SH-SY5Y (cell line): Measurements from ENCODE around the gene RTEL1.

Source experiments
- GATA2 ChIP-seq: IDR thresholded peaks from 2 replicates; pipeline ENCODE4 v1.6.1; 2011; ENCODE audit warnings: mild to moderate bottlenecking, low read depth, low read length
- GATA3 ChIP-seq: IDR thresholded peaks from 2 replicates; pipeline ENCODE4 v1.6.1; 2011; ENCODE audit warnings: low read depth, mild to moderate bottlenecking, low read length, moderate library complexity

DNA sequence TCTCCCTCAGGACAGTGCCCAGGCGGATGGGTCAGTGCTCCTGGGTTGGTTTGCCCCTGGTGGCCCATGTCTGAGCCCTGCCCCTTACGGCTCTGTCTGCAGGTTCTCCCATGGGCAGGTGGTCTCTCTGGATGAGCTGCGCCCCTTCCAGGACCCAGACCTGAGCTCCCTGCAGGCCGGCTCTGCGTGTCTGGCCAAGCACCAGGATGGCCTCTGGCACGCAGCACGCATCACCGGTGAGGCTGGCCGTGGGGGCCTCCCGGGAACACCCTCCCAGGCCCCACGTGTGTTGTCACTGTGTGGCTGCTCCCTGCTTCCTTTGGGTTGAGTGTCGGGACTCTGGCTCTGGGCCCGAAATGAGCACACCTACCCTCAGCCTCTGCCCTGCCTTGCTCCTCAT lies 75.0 kb downstream of the RTEL1 start:
- TF ChIP-seq GATA2 (no peak), GATA3 (no peak)
